Cardiac muscle cell (in vitro differentiated cells and primary cell): ENCODE measurements around the gene SLC46A1. TPM values are rescaled to one million over a fixed set of nuclear protein-coding genes. Genes with fewer than 3 reads are reported as not detected.

Experiments used
- DNase-seq, 2 donors: peaks; one replicate each; pipeline versions ENCODE4 v3.0.0 to v3.0.0-alpha.2; 2010 to 2017; ENCODE audit warnings: low read depth in 1 of 2, low spot score in 1 of 2
- H3K27ac ChIP-seq: fragments of 200-600 bp; sonication (generic); 2 replicates; pipeline ENCODE4 v1.5.1; 2016
- H3K27me3 ChIP-seq: fragments of 200-600 bp; sonication (generic); 2 replicates; pipeline ENCODE4 v1.6.0; 2016; ENCODE audit warnings: control low read depth
- H3K36me3 ChIP-seq: fragments of 200-600 bp; sonication (generic); 2 replicates; pipeline ENCODE4 v1.5.1; 2016; ENCODE audit warnings: control low read depth
- H3K4me1 ChIP-seq: fragments of 200-600 bp; sonication (generic); 2 replicates; pipeline ENCODE4 v1.8.1; 2017; ENCODE audit warnings: low read depth, mild to moderate bottlenecking, mixed run types
- H3K4me3 ChIP-seq: fragments of 200-600 bp; sonication (generic); 2 replicates; pipeline ENCODE4 v1.5.1; 2016; ENCODE audit warnings: mild to moderate bottlenecking
- H3K9me3 ChIP-seq: fragments of 200-600 bp; sonication (generic); 2 replicates; pipeline ENCODE4 v1.5.1; 2017; ENCODE audit warnings: low read depth, mild to moderate bottlenecking, control low read depth
- CTCF ChIP-seq: IDR thresholded peaks from 2 replicates; pipeline ENCODE4 v1.5.1; 2012; ENCODE audit warnings: low read depth, mild to moderate bottlenecking, low read length
- polyA plus RNA-seq: library from polyadenylated mRNA; unstranded; fragments of >200 nt; fragmentation: Nextera tagmentation; extraction: Ambion mirVana; gene quantifications from 2 replicates; pipeline ENCODE4 v1.2.1, GENCODE V29; 2016
- total RNA-seq: library from RNA; depleted of rRNA; stranded (reverse); fragments of >200 nt; gene quantifications from 2 replicates; pipeline ENCODE4 v1.2.3, GENCODE V29; 2016

The SLC46A1 gene
- total and polyA plus RNA-seq, 2 experiments from 2014 or later, result 8.4 to 11.6 TPM

GRCh38 chr17:28402844-28403243, 3.2 kb downstream of the SLC46A1 start:
- Histone ChIP-seq H3K27me3 (no peaks in the 10 kb centered on the region), H3K27ac (no peak overlapping the region), H3K36me3 (no peaks in the 10 kb centered on the region), H3K4me1 (no peaks in the 10 kb centered on the region), H3K9me3 (no peaks in the 10 kb centered on the region), H3K4me3 (no peak overlapping the region)
- TF ChIP-seq CTCF, result no peak
- no peak for DNase-seq

- DNase-seq, result no peak
- H3K27ac ChIP-seq, result no peak overlapping the region
- H3K9me3 ChIP-seq, result no peaks in the 10 kb centered on the region
- no peaks in the 10 kb centered on the region for H3K4me1 ChIP-seq
- TF ChIP-seq CTCF, result no peak
- no peak overlapping the region for H3K4me3 ChIP-seq
- no peaks in the 10 kb centered on the region for H3K27me3 ChIP-seq
- H3K36me3 ChIP-seq, result no peaks in the 10 kb centered on the region
These were observed 3.8 kb downstream of the SLC46A1 start for GRCh38 chr17:28402224-28402630.

GRCh38 chr17:28399808-28400207, 6.2 kb downstream of the SLC46A1 start:
- H3K27me3 ChIP-seq, result no peaks in the 10 kb centered on the region
- no peaks in the 10 kb centered on the region for H3K9me3 ChIP-seq
- no peaks in the 10 kb centered on the region for H3K4me1 ChIP-seq
- no peaks in the 10 kb centered on the region for H3K36me3 ChIP-seq
- H3K4me3 ChIP-seq, result no peak overlapping the region
- no peak for DNase-seq
- H3K27ac ChIP-seq, result no peak overlapping the region
- TF ChIP-seq CTCF, result no peak

- H3K4me3 ChIP-seq, result no peak overlapping the region
- H3K9me3 ChIP-seq, result no peaks in the 10 kb centered on the region
- no peak overlapping the region for H3K27ac ChIP-seq
- no peak for TF ChIP-seq CTCF
- no peaks in the 10 kb centered on the region for H3K4me1 ChIP-seq
- no peaks in the 10 kb centered on the region for H3K36me3 ChIP-seq
- no peak for DNase-seq
- no peaks in the 10 kb centered on the region for H3K27me3 ChIP-seq
These were observed 7.6 kb downstream of the SLC46A1 start for GRCh38 chr17:28398280-28398981.

GRCh38 chr17:28397687-28398279, 8.2 kb downstream of the SLC46A1 start:
- Histone ChIP-seq H3K36me3 (no peaks in the 10 kb centered on the region), H3K27me3 (no peaks in the 10 kb centered on the region), H3K4me3 (no peak overlapping the region), H3K4me1 (no peaks in the 10 kb centered on the region), H3K9me3 (no peaks in the 10 kb centered on the region), H3K27ac (no peak overlapping the region)
- no peak for DNase-seq
- TF ChIP-seq CTCF, result no peak
